SU-DHL-6 (cell line): Measurements from ENCODE around the gene BAIAP3.

Source experiments
- EZH2phosphoT487 ChIP-seq: fragments of 200-600 bp; sonication (generic), shearing (Covaris generic); conservative IDR thresholded peaks from 2 replicates; pipeline ENCODE4 v1.6.1; 2018; ENCODE audit warnings: mild to moderate bottlenecking, antibody characterized with exemption, low read length, moderate library complexity, mixed read lengths
- TF ChIP-seq, protein P1 (sequence below): fragments of 200-600 bp; sonication (generic); IDR thresholded peaks from one replicate; pipeline ENCODE4 v1.5.1; 2017; ENCODE audit warnings: antibody characterized with exemption, mild to moderate bottlenecking, low read length, moderate library complexity; ENCODE audit not compliant: insufficient read depth, poor library complexity, severe bottlenecking

DNA sequence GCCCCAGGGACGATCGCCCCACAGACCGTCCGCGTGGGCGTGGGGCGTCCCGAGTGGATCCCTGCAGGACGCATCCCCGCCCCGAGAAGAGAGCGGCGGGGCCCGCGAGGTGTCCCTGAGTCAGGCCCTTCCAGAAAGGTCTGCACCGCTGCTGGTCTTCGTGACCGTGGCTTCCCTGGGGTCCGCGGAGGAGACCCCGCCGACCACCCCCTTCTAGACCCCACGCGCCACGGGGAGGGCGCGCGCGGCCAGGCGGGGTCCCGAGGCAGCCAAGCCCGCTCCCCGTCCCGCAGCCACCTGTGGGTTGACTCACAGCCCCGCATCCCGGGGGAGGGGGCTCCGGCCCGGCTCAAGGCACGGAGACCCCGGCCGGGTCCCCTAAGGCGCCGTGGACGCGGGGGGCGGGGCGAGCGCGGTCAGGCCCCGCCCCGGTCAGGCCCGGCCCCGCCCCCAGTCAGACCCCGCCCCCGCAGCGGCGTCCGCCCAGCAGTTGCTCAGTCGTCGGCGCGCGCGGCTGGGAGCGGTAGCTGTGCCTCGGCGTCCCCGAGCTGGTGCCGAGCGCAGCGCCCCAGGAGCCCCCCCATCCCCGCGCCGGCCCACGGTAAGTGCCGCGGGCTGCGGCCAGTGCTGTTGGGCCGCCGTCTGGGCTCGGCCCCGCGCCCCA, at the start of gene BAIAP3:
- TF ChIP-seq EZH2phosphoT487: no peak
- TF ChIP-seq, protein P1, sequence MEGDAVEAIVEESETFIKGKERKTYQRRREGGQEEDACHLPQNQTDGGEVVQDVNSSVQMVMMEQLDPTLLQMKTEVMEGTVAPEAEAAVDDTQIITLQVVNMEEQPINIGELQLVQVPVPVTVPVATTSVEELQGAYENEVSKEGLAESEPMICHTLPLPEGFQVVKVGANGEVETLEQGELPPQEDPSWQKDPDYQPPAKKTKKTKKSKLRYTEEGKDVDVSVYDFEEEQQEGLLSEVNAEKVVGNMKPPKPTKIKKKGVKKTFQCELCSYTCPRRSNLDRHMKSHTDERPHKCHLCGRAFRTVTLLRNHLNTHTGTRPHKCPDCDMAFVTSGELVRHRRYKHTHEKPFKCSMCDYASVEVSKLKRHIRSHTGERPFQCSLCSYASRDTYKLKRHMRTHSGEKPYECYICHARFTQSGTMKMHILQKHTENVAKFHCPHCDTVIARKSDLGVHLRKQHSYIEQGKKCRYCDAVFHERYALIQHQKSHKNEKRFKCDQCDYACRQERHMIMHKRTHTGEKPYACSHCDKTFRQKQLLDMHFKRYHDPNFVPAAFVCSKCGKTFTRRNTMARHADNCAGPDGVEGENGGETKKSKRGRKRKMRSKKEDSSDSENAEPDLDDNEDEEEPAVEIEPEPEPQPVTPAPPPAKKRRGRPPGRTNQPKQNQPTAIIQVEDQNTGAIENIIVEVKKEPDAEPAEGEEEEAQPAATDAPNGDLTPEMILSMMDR: no peak
